B cell (primary cell): ENCODE results near the gene EMID1. TPM values are rescaled to one million over a fixed set of nuclear protein-coding genes. Genes with fewer than 3 reads are reported as not detected.

ENCODE experiments used
- ATAC-seq: fragments of 200-7000 bp; cut with Tn5 transposase; one replicate; pipeline ENCODE4 v1.10.0; 2021; ENCODE audit warnings: low read depth, mild to moderate bottlenecking, moderate number of reproducible peaks, moderate library complexity
- CTCF ChIA-PET: fragments of 350-600 bp; sonication (Branson Sonifier 250); formaldehyde crosslinking; loops from one replicate; lab custom pipeline; 2021; ENCODE audit warnings: antibody characterized with exemption, inconsistent platforms; lab: Charles Lee
- POLR2A ChIA-PET: fragments of 350-600 bp; sonication (Branson Sonifier 250); formaldehyde crosslinking; loops from one replicate; lab custom pipeline; 2021; ENCODE audit warnings: antibody characterized with exemption; lab: Charles Lee
- DNase-seq: peaks from one replicate; pipeline ENCODE4 v3.0.0; 2013
- H2AFZ ChIP-seq: 2 replicates; pipeline ENCODE4 v1.6.1; 2012; ENCODE audit warnings: mild to moderate bottlenecking, low read depth, low read length; ENCODE audit not compliant: insufficient read depth, poor library complexity, severe bottlenecking
- H3K27ac ChIP-seq, 2 donors: 1 replicate in 1 of 2; 2 replicates in 1 of 2; pipeline ENCODE4 v1.5.1; 2012 to 2013; ENCODE audit warnings: low read length in 2 of 2, mild to moderate bottlenecking in 2 of 2, moderate library complexity in 1 of 2
- H3K27me3 ChIP-seq, 4 experiments: fragments of 200-600 bp in 1 of 4; sonication (generic) in 1 of 4; replicated peaks in 1 of 4; 1 replicate in 2 of 4; 2 replicates in 2 of 4; pipeline versions ENCODE4 v1.6.1 to v1.7.0; 2013 to 2016; ENCODE audit warnings: low read length in 3 of 4, mild to moderate bottlenecking in 2 of 4, mixed read lengths in 1 of 4, moderate library complexity in 1 of 4; ENCODE audit not compliant: insufficient read depth in 4 of 4, control insufficient read depth in 3 of 4; ENCODE audit errors: control extremely low read depth in 1 of 4
- H3K36me3 ChIP-seq, 2 experiments: replicated peaks in 1 of 2; 1 replicate in 1 of 2; 2 replicates in 1 of 2; pipeline versions ENCODE4 v1.6.1 to v1.7.1; 2013; ENCODE audit warnings: low read length in 1 of 2; ENCODE audit not compliant: insufficient read depth in 2 of 2, control insufficient read depth in 1 of 2; ENCODE audit errors: control extremely low read depth in 1 of 2, extremely low read depth in 1 of 2
- H3K4me1 ChIP-seq, 2 donors: fragments of 200-600 bp in 1 of 2; sonication (generic) in 1 of 2; 1 replicate in 1 of 2; 2 replicates in 1 of 2; pipeline versions ENCODE4 v1.5.1 to v1.6.1; 2013 to 2017; ENCODE audit warnings: low read length in 2 of 2; ENCODE audit not compliant: control insufficient read depth in 2 of 2, insufficient read depth in 2 of 2
- H3K4me2 ChIP-seq: replicated peaks from 2 replicates; pipeline ENCODE3; 2012; ENCODE audit warnings: mild to moderate bottlenecking, low read depth, low read length; ENCODE audit not compliant: poor library complexity, severe bottlenecking
- H3K4me3 ChIP-seq, 5 experiments: fragments of 200-600 bp in 1 of 5; sonication (generic) in 1 of 5; 1 replicate in 3 of 5; 2 replicates in 2 of 5; pipeline versions ENCODE4 v1.5.1 to v1.7.0; 2011 to 2016; ENCODE audit warnings: low read length in 4 of 5, mild to moderate bottlenecking in 4 of 5, low read depth in 2 of 5, control low read depth in 1 of 5, moderate library complexity in 1 of 5; ENCODE audit not compliant: insufficient read depth in 1 of 5; ENCODE audit errors: control extremely low read depth in 1 of 5, extremely low read depth in 1 of 5
- H3K79me2 ChIP-seq: fragments of 200-600 bp; sonication (generic); one replicate; pipeline ENCODE4 v1.6.0; 2016; ENCODE audit warnings: low read length; ENCODE audit not compliant: control insufficient read depth, insufficient read depth
- H3K9ac ChIP-seq: fragments of 200-600 bp; sonication (generic); 2 replicates; pipeline ENCODE4 v1.6.1; 2017; ENCODE audit warnings: mild to moderate bottlenecking, low read length, moderate library complexity
- H3K9me3 ChIP-seq, 3 donors: one replicate each; pipeline versions ENCODE4 v1.6.1 to v1.7.1; 2013; ENCODE audit warnings: low read length in 2 of 3; ENCODE audit not compliant: control insufficient read depth in 2 of 3, insufficient read depth in 1 of 3; ENCODE audit errors: control extremely low read depth in 1 of 3
- H4K20me1 ChIP-seq: 2 replicates; pipeline ENCODE4 v1.6.0; 2012; ENCODE audit warnings: mild to moderate bottlenecking, low read length; ENCODE audit not compliant: insufficient read depth, control insufficient read depth, poor library complexity, severe bottlenecking
- H3K27ac Mint-ChIP-seq: one replicate; pipeline ENCODE4 v1.8.0; 2021; ENCODE audit warnings: mixed read lengths
- H3K27me3 Mint-ChIP-seq: one replicate; pipeline ENCODE4 v1.8.0; 2021; ENCODE audit warnings: mixed read lengths
- H3K4me1 Mint-ChIP-seq: one replicate; pipeline ENCODE4 v1.8.0; 2021; ENCODE audit warnings: mixed read lengths
- H3K4me3 Mint-ChIP-seq: one replicate; pipeline ENCODE4 v1.8.0; 2021; ENCODE audit warnings: mixed read lengths
- H3K9me3 Mint-ChIP-seq: one replicate; pipeline ENCODE4 v1.8.0; 2022; ENCODE audit warnings: mixed read lengths; ENCODE audit not compliant: insufficient read depth
- CTCF ChIP-seq: fragments of 200-600 bp; IDR thresholded peaks from one replicate; pipeline ENCODE4 v1.8.0; 2022; ENCODE audit warnings: antibody characterized with exemption, mild to moderate bottlenecking
- EZH2 ChIP-seq: IDR thresholded peaks from 2 replicates; pipeline ENCODE4 v1.6.1; 2012; ENCODE audit warnings: borderline replicate concordance, low read depth, mild to moderate bottlenecking, moderate library complexity, low read length; ENCODE audit not compliant: insufficient read depth, poor library complexity, severe bottlenecking
- WGBS: methylation state at CpG from one replicate; pipeline ENCODE4 v1.1.5; 2013; ENCODE audit warnings: missing lambda C conversion rate; ENCODE audit not compliant: insufficient coverage; 5-methylcytosine and 5-hydroxymethylcytosine counted together
- intact Hi-C: fragments of 100-400 bp; cut with micrococcal nuclease; formaldehyde crosslinking; loops from one replicate; pipeline ENCODE4 v1.10.0; 2022
- polyA plus RNA-seq: library from polyadenylated mRNA; depleted of rRNA; stranded (reverse); fragments of >200 nt; gene quantifications from 2 replicates; pipeline ENCODE4 v1.2.3, GENCODE V29; 2012
- total RNA-seq, 2 donors: library from RNA; stranded (reverse); fragments of 120-200 nt in 1 of 2; gene quantifications; 1 replicate in 1 of 2; 2 replicates in 1 of 2; pipeline versions ENCODE4 v1.2.3 to v1.2.4, GENCODE V29; 2013 to 2022

Gene EMID1
- total and polyA plus RNA-seq, 2 donors (not counting 1 experiment from before 2014, with no cell fraction given), result not detected

DNA sequence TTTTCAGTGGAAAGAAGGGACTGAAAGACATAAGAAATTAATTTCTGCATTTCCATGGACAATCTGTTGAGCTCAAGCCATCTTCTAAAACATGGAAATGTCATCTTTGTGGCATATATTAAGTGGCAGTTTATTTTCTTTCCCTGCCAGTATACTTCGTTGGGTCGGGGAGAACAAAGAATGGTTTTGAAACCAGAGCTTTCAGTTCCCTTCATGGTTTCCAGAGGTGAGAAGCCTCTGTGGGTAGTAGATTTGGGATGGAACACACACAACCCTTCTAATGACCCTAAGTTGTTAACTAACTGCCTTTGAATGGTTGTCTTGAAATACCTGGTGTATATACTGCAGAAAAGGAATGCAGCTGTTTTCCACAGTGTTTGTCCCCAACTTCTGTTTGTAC is 83.1 kb downstream of the EMID1 start:
- no peak overlapping the region for H2AFZ ChIP-seq
- Mint-ChIP-seq H3K4me1 (peaks cover 2% of the 10 kb centered on the region), H3K27me3 (no peaks in the 10 kb centered on the region), H3K9me3 (no peaks in the 10 kb centered on the region), H3K27ac (no peak overlapping the region), H3K4me3 (no peak overlapping the region)
- no peak overlapping the region for H3K9ac ChIP-seq
- CTCF ChIA-PET, result no interaction called here
- H3K4me1 ChIP-seq, result no peaks in the 10 kb centered on the region
- no peak overlapping the region for H3K4me2 ChIP-seq
- H3K36me3 ChIP-seq, result peaks cover 12 to 90% of the 10 kb centered on the region in 2 experiments
- intact Hi-C loops, result no loop called here
- no peak for TF ChIP-seq EZH2
- no peak for TF ChIP-seq CTCF
- H3K27me3 ChIP-seq, result no peaks in the 10 kb centered on the region
- POLR2A ChIA-PET, result no interaction called here
- DNase-seq (no peak), ATAC-seq (no peak)
- H3K79me2 ChIP-seq, result peaks cover 21% of the 10 kb centered on the region
- peaks cover 87% of the 10 kb centered on the region for H4K20me1 ChIP-seq
- WGBS, result no CpG with 5 or more reads among the region's 2 CpGs
- H3K27ac ChIP-seq, result no peak overlapping the region
- no peaks in the 10 kb centered on the region for H3K9me3 ChIP-seq
- H3K4me3 ChIP-seq, result no peak overlapping the region

DNA sequence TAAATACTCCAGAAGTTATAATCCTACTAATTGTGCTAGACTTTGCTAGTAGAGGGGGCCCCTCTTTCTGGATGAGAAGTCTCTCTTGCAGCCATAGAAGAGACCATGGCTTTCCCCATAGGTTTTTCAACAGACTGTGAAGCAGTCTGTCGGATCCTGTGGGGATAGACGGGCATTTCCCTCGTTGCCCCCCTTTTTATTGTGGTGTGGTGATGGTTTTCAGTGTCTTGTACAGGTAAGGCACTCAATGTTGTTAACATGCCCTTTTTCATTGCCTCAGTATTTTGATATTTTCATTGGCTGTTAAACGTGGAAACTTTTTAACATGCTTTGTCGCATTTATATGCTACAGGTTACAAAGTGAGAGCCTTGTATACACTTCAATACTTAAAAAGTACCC is 84.4 kb downstream of the EMID1 start:
- Histone ChIP-seq H3K27ac (no peak overlapping the region), H3K36me3 (peaks cover 12 to 91% of the 10 kb centered on the region in 2 experiments), H3K27me3 (no peaks in the 10 kb centered on the region), H2AFZ (no peak overlapping the region), H3K79me2 (peaks cover 17% of the 10 kb centered on the region), H3K9ac (no peak overlapping the region), H3K4me2 (no peak overlapping the region), H3K4me3 (no peak overlapping the region), H4K20me1 (peaks cover 79% of the 10 kb centered on the region), H3K9me3 (no peaks in the 10 kb centered on the region), H3K4me1 (no peaks in the 10 kb centered on the region)
- ChIA-PET POLR2A (no interaction called here), CTCF (no interaction called here)
- TF ChIP-seq EZH2, result no peak
- TF ChIP-seq CTCF, result no peak
- intact Hi-C loops, result no loop called here
- Mint-ChIP-seq H3K4me3 (no peak overlapping the region), H3K4me1 (peaks cover 2% of the 10 kb centered on the region), H3K27ac (no peak overlapping the region), H3K9me3 (no peaks in the 10 kb centered on the region), H3K27me3 (no peaks in the 10 kb centered on the region)
- no CpG with 5 or more reads among the region's 5 CpGs for WGBS
- ATAC-seq, result no peak
- DNase-seq, result no peak
